OCI-LY7 (cell line): ENCODE data around the gene SUSD5. TPM values are rescaled to one million over a fixed set of nuclear protein-coding genes. Genes with fewer than 3 reads are reported as not detected.

Experiments
- BruUV-seq: library from RNA; stranded (reverse); fragments of 400-500 nt; replicated peaks from 2 replicates; lab custom pipeline; 2021; lab: Mats Ljungman, UMichigan
- CTCF ChIA-PET: fragments of 300-600 bp; sonication (Branson Sonifier 250); formaldehyde crosslinking; loops from one replicate; lab custom pipeline; 2022; ENCODE audit warnings: antibody characterized with exemption; ENCODE audit not compliant: unreplicated experiment; lab: Charles Lee
- POLR2A ChIA-PET: fragments of 300-600 bp; sonication (Branson Sonifier 250); formaldehyde crosslinking; loops from one replicate; lab custom pipeline; 2022; ENCODE audit warnings: antibody characterized with exemption; lab: Charles Lee
- DNase-seq: peaks from one replicate; pipeline ENCODE4 v3.0.0-alpha.2; 2015; ENCODE audit warnings: low spot score
- H2AFZ ChIP-seq: fragments of 200-600 bp; sonication (generic), shearing (Covaris generic); 2 replicates; pipeline ENCODE4 v1.6.1; 2014; ENCODE audit warnings: mild to moderate bottlenecking, antibody characterized with exemption, low read length, moderate library complexity
- H3K27ac ChIP-seq: fragments of 200-600 bp; sonication (generic); 2 replicates; pipeline ENCODE4 v1.5.1; 2014; ENCODE audit warnings: mixed run types, low read depth, mild to moderate bottlenecking, moderate library complexity, low read length, inconsistent platforms; ENCODE audit not compliant: poor library complexity, severe bottlenecking
- H3K36me3 ChIP-seq: fragments of 200-600 bp; sonication (generic); 2 replicates; pipeline ENCODE4 v1.6.1; 2014; ENCODE audit warnings: mild to moderate bottlenecking, antibody characterized with exemption, low read length, moderate library complexity, mixed read lengths; ENCODE audit not compliant: insufficient read depth
- H3K4me1 ChIP-seq: fragments of 200-600 bp; sonication (generic); 2 replicates; pipeline ENCODE4 v1.5.1; 2014; ENCODE audit warnings: mild to moderate bottlenecking, low read length; ENCODE audit not compliant: insufficient read depth, poor library complexity, severe bottlenecking
- H3K4me2 ChIP-seq: fragments of 200-600 bp; sonication (generic); 2 replicates; pipeline ENCODE4 v1.6.1; 2014; ENCODE audit warnings: mild to moderate bottlenecking, low read length
- H3K4me3 ChIP-seq: fragments of 200-600 bp; sonication (generic); 2 replicates; pipeline ENCODE4 v1.5.1; 2014; ENCODE audit warnings: mild to moderate bottlenecking, low read depth, low read length; ENCODE audit not compliant: poor library complexity, severe bottlenecking
- H3K79me2 ChIP-seq: fragments of 200-600 bp; sonication (generic); 2 replicates; pipeline ENCODE4 v1.6.1; 2016; ENCODE audit warnings: low read depth, mild to moderate bottlenecking, low read length, moderate library complexity, mixed read lengths; ENCODE audit not compliant: insufficient read depth
- H3K9me2 ChIP-seq: fragments of 200-600 bp; sonication (generic); 2 replicates; pipeline ENCODE4 v1.6.1; 2016; ENCODE audit warnings: mild to moderate bottlenecking, low read length, mixed read lengths; ENCODE audit not compliant: insufficient read depth
- H3K9me3 ChIP-seq: fragments of 200-600 bp; sonication (generic); 2 replicates; pipeline ENCODE4 v1.6.1; 2014; ENCODE audit warnings: mild to moderate bottlenecking, mixed run types, low read length, mixed read lengths
- H4K20me1 ChIP-seq: fragments of 200-600 bp; sonication (generic); 2 replicates; pipeline ENCODE4 v1.6.1; 2014; ENCODE audit warnings: mild to moderate bottlenecking, antibody characterized with exemption, low read length, moderate library complexity, mixed read lengths; ENCODE audit not compliant: insufficient read depth
- EZH2phosphoT487 ChIP-seq: fragments of 200-600 bp; sonication (generic); IDR thresholded peaks from 2 replicates; pipeline ENCODE4 v1.6.1; 2018; ENCODE audit warnings: low read depth, borderline replicate concordance, mild to moderate bottlenecking, mixed run types, antibody characterized with exemption, low read length, moderate library complexity, mixed read lengths
- intact Hi-C: fragments of 100-400 bp; cut with micrococcal nuclease; formaldehyde crosslinking; loops from one replicate; pipeline ENCODE4 v1.10.0; 2022; ENCODE audit not compliant: unreplicated experiment
- total RNA-seq, 2 experiments: library from RNA; depleted of rRNA in 1 of 2; stranded (reverse); fragments of >200 nt in 1 of 2; shearing (Covaris generic) in 1 of 2; gene quantifications; 2 replicates each; pipeline ENCODE4 v1.2.3, GENCODE V29; 2014 to 2022
- TF ChIP-seq, protein P1 (sequence below): fragments of 200-600 bp; sonication (generic); conservative IDR thresholded peaks from 2 replicates; pipeline ENCODE4 v1.5.1; 2014; ENCODE audit warnings: mild to moderate bottlenecking, antibody characterized with exemption, low read length, moderate library complexity, mixed read lengths

SUSD5 gene
- total RNA-seq, 2 experiments from 2014 or later: not detected

DNA sequence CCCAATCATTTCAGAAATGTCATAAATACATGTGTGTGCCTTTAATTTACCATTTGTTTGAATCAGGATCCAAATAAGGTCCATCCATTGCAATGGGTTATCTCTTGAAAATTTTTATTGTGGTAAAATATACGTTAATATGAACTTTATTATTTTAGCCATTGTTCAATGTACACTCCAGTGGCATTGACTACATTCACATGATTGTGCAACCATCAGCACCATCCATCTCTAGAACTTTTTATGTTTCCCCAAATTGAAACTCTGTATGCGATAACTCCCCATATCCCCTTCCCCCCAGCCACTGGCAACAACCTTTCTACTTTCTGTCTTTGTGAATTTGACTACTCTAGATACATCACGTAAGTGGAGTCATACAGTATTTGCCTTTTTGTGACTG, 92.8 kb downstream of the SUSD5 start:
- CTCF ChIA-PET: no interaction called here
- intact Hi-C loops: no loop called here
- no peaks in the 10 kb centered on the region for H3K9me2 ChIP-seq
- no peak overlapping the region for H3K27ac ChIP-seq
- H3K79me2 ChIP-seq: no peaks in the 10 kb centered on the region
- H3K4me3 ChIP-seq: no peak overlapping the region
- H3K4me1 ChIP-seq: no peaks in the 10 kb centered on the region
- BruUV-seq: no TSS peak
- TF ChIP-seq, protein P1, sequence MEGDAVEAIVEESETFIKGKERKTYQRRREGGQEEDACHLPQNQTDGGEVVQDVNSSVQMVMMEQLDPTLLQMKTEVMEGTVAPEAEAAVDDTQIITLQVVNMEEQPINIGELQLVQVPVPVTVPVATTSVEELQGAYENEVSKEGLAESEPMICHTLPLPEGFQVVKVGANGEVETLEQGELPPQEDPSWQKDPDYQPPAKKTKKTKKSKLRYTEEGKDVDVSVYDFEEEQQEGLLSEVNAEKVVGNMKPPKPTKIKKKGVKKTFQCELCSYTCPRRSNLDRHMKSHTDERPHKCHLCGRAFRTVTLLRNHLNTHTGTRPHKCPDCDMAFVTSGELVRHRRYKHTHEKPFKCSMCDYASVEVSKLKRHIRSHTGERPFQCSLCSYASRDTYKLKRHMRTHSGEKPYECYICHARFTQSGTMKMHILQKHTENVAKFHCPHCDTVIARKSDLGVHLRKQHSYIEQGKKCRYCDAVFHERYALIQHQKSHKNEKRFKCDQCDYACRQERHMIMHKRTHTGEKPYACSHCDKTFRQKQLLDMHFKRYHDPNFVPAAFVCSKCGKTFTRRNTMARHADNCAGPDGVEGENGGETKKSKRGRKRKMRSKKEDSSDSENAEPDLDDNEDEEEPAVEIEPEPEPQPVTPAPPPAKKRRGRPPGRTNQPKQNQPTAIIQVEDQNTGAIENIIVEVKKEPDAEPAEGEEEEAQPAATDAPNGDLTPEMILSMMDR: no peak
- no peak for TF ChIP-seq EZH2phosphoT487
- H4K20me1 ChIP-seq: no peaks in the 10 kb centered on the region
- POLR2A ChIA-PET: interaction anchor here (0.7 to 2.2 kb wide), 2 partner anchors 10 to 51 kb away, joined by 7 read pairs; no protein-coding TSS in a partner anchor
- H3K4me2 ChIP-seq: no peak overlapping the region
- DNase-seq: no peak
- H3K36me3 ChIP-seq: peaks cover 58% of the 10 kb centered on the region
- H3K9me3 ChIP-seq: no peaks in the 10 kb centered on the region
- H2AFZ ChIP-seq: no peak overlapping the region

- BruUV-seq: no TSS peak
- H3K4me2 ChIP-seq: no peak overlapping the region
- H3K36me3 ChIP-seq: peaks cover 61% of the 10 kb centered on the region
- intact Hi-C loops: no loop called here
- POLR2A ChIA-PET: interaction anchor here (2.2 kb wide), 1 partner anchor 9 kb away, joined by 7 read pairs; no protein-coding TSS in a partner anchor
- CTCF ChIA-PET: interaction anchor here (0.5 kb wide), 1 partner anchor 50 kb away, joined by 5 read pairs; no protein-coding TSS in a partner anchor
- H3K79me2 ChIP-seq: no peaks in the 10 kb centered on the region
- no peak overlapping the region for H3K27ac ChIP-seq
- no peaks in the 10 kb centered on the region for H3K9me3 ChIP-seq
- no peaks in the 10 kb centered on the region for H3K4me1 ChIP-seq
- no peak for TF ChIP-seq EZH2phosphoT487
- TF ChIP-seq, protein P1: no peak
- H2AFZ ChIP-seq: no peak overlapping the region
- no peak overlapping the region for H3K4me3 ChIP-seq
- H3K9me2 ChIP-seq: no peaks in the 10 kb centered on the region
- no peak for DNase-seq
- no peaks in the 10 kb centered on the region for H4K20me1 ChIP-seq
Observed at GRCh38 chr3:33124638-33125037, 94.0 kb downstream of the SUSD5 start.

DNA sequence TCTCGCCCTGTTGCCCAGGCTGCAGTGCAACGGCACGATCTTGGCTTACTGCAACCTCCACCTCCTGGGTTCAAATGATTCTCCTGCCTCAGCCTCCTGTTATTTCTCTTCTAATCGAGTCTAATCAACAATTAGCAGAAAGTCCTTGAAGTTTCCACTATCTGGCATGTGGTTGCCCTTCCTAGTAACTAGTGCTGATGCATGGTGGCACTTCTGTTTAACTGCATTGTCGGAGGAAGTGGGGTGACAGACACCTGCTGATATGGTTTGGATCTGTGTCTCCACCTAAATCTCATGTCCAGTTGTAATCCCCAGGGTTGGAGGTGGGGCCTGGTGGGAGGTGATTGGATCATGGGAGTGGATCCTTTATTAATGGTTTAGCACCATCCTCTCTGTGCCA, 95.6 kb downstream of the SUSD5 start:
- Histone ChIP-seq H3K27ac (no peak overlapping the region), H2AFZ (no peak overlapping the region), H3K9me3 (no peaks in the 10 kb centered on the region), H4K20me1 (no peaks in the 10 kb centered on the region), H3K79me2 (no peaks in the 10 kb centered on the region), H3K4me1 (no peaks in the 10 kb centered on the region), H3K36me3 (peaks cover 61% of the 10 kb centered on the region), H3K9me2 (no peaks in the 10 kb centered on the region), H3K4me2 (no peak overlapping the region), H3K4me3 (no peak overlapping the region)
- intact Hi-C loops: no loop called here
- no peak for DNase-seq
- CTCF ChIA-PET: no interaction called here
- BruUV-seq: no TSS peak
- POLR2A ChIA-PET: no interaction called here
- no peak for TF ChIP-seq EZH2phosphoT487
- TF ChIP-seq, protein P1: no peak
